Rectal smooth muscle tissue (tissue), 1 donor: ENCODE data around the gene ADAMTS14.
"Not testable (repeated sequence)": the region's sequence is repeated elsewhere in the genome, so short reads cannot be mapped to it uniquely, and the experiment has no call there.

Experiments
- H3K27ac ChIP-seq: one replicate; pipeline ENCODE4 v1.7.0; 2013; ENCODE audit warnings: low read depth, low read length, inconsistent platforms
- H3K27me3 ChIP-seq: one replicate; pipeline ENCODE4 v1.7.0; 2013; ENCODE audit warnings: low read length; ENCODE audit not compliant: control insufficient read depth, insufficient read depth
- H3K36me3 ChIP-seq: one replicate; pipeline ENCODE4 v1.7.0; 2013; ENCODE audit warnings: low read length; ENCODE audit not compliant: control insufficient read depth, insufficient read depth
- H3K4me1 ChIP-seq: one replicate; pipeline ENCODE4 v1.7.0; 2013; ENCODE audit warnings: low read length; ENCODE audit not compliant: control insufficient read depth, insufficient read depth
- H3K4me3 ChIP-seq: one replicate; pipeline ENCODE4 v1.7.0; 2013; ENCODE audit warnings: low read length
- H3K9ac ChIP-seq: one replicate; pipeline ENCODE4 v1.7.0; 2013; ENCODE audit warnings: low read length

Gene ADAMTS14

DNA sequence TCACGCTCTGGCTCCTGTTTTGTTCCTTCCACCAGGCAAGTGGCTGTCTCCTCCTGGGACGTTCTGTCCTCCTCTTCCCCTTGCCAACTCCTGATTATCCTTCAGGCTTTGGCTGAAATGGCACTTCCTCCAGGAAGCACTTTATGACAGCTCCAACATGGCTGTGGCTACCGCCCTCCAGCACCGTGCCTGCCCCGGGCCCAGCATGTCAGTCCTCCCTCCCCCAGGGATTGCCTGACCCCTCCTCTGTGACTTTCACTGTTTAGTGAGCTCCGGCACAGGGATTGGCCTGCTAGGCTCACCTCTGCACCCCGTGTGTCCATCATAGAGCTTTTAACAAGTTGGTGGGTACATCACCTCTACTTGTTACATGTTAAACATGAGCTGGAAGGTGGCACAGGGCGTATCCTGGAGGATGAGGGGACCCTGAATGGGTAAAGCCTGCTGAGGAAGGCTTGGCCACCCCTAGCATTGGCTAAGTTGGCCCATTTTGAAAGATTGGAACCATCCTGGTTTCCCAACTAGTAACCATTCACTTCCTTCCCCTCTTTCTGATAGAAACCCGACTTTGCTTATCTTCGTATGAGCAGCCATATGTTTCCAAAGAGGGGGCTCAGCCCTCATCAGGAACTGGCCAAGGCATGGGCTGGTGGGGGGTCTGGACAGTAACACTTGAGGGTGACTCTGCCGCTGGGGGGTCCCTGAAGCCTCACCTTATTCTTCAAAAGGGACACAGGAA, 10.5 kb upstream of the ADAMTS14 start:
- Histone ChIP-seq H3K36me3 (no peaks in the 10 kb centered on the region), H3K27me3 (no peaks in the 10 kb centered on the region), H3K4me1 (no peaks in the 10 kb centered on the region), H3K27ac (no peak overlapping the region), H3K9ac (no peak overlapping the region), H3K4me3 (no peak overlapping the region)

DNA sequence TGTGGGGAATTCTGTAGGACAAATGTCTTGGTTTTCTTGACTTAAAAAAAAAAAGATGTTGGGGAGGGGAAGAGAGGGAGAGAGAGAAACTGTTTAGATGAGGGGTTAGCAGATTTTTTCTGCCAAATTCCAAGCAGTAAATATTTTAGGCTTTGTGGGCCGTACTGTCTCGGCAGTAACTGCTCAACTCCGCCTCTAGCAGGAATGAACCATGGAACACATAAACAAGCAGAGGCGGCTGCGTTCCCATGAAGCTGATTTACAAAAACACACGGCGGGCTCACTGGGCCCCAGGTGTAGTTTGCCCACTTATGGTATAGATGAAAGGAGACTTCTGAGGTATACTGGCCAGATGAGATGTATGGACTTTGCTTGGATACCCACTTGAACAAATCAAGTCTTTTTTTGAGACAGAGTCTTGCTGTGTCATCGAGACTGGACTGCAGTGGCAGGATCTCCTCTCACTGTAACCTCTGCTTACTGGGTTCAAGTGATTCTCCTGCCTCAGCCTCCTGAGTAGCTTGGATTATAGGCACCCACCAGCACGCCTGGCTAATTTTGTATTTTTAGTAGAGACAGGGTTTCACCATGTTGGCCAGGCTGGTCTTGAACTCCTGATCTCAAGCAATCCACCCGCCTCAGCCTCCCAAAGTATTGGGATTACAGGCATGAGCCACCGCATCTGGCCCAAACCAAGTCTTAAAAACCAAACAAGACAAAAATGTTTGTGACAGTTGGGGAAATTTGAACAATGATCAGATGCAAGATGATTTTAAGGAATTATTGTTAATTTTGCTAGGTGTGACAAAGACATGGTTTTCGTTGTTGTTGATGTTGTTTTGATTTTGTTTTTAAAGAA, 9.7 kb upstream of the ADAMTS14 start:
- Histone ChIP-seq H3K4me3 (no peak overlapping the region), H3K9ac (no peak overlapping the region), H3K36me3 (no peaks in the 10 kb centered on the region), H3K4me1 (no peaks in the 10 kb centered on the region), H3K27ac (no peak overlapping the region), H3K27me3 (no peaks in the 10 kb centered on the region)

DNA sequence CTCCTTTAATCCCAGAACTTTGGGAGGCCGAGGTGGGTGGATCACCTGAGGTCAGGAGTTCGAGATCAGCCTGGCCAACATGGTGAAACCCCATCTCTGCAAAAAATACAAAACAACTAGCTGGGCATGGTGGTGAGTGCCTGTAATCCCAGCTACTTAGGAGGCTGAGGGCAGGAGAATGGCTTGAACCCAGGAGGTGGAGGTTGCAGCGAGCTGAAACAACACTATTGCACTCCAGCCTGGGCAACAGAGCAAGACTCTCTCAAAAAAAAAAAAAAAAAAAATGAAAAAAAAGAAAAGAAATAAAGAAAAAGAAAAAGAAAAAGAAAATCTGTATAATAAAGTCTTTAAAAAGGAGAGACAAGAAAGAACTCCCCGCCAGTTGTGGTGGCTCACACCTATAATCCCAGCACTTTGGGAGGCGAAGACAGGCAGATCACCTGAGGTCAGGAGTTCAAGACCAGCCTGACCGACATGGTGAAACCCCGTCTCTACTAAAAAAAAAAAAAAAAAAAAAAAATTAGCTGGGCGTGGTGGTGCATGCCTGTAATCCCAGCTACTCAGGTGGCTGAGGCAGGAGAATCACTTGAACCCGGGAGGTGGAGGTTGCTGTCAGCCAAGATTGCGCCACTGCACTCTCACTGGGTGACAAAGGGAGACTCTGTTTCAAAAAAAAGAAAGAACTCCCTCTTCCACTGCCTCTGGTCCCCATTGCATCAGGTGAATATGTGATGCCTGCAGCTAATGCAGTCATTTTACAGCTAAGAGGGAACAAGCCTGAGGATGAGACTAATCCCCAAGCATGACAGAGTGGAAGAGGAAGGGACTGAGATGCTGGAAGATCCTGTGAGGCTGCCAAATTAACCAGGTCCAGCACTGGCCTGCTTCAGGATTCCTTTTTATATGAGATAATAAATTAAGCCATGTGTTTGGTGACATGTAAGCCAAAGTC, 8.6 kb upstream of the ADAMTS14 start:
- H3K27me3 ChIP-seq, H3K27ac ChIP-seq, H3K4me3 ChIP-seq: not testable (repeated sequence)

DNA sequence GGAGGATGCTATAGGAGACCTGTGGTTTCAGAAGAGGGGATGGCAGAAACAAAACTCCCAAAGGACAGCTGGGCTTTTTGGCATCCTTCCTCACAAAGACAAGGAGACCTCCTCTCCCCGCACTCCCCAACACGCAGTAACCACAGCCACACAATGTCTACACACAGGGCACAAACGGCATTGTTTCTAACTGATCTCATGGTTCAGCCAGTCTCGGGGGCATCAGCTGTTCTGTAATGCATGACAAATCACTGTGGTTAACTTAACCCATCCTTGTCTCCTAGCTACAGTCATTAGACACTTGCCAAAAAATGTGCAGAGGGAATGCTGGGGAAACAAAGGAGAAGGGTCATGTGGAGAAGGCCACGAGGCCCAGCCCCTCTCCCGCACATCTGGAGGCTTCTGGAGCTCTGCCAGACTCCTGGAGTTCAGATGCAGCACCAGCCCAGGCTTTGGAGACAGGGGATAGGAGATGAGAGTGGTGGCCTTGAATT, 7.6 kb upstream of the ADAMTS14 start:
- Histone ChIP-seq H3K9ac (peak overlapping the region; percentile 22), H3K27ac (no peak overlapping the region), H3K27me3 (no peaks in the 10 kb centered on the region)

More for the DNA sequence above, 8.6 kb upstream of the ADAMTS14 start:
- H3K36me3 ChIP-seq, H3K9ac ChIP-seq, H3K4me1 ChIP-seq: not testable (repeated sequence)

DNA sequence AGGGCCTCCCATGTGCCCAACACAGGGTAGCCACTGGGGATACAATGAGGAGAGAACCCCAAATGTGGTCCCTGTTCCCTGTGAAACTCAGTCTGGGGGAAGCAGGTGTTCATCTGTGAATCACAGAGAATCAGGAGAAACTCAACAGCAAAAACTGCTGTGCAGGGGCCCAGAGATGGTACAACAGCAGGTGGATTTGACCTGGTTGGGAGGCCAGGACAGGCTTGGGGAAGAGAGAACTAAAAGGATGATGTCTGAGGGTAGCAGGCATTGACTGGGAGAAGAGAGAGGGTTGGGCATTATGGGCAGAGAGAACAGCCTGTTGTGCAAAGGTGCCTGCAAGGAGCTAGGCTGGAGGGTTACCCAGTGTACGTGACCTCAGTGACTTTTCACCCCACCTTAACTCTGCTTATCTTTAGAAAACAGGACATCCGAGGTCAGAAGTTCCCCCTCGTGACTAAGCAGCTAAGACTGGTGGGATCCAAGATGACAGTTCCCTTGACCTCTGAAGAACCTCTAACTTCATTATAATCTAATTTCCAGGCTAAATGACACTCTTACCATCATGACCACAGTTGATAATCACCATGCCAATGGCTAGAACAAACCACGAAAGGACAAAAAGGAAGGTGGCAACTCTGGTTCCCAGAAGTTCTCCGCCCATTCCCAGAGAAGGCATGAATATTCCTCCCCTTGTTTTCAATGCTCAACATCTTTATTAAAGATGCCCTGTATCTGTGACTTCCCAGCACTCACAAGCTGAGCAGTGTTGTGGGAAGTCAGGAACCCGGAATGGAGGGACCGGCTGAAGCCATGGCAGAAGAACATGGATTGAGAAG, 5.1 kb upstream of the ADAMTS14 start:
- Histone ChIP-seq H3K27ac (no peak overlapping the region), H3K4me3 (no peak overlapping the region), H3K36me3 (no peaks in the 10 kb centered on the region)

More for the DNA sequence above, 7.6 kb upstream of the ADAMTS14 start:
- H3K36me3 ChIP-seq: no peaks in the 10 kb centered on the region
- no peak overlapping the region for H3K4me3 ChIP-seq
- no peaks in the 10 kb centered on the region for H3K4me1 ChIP-seq

DNA sequence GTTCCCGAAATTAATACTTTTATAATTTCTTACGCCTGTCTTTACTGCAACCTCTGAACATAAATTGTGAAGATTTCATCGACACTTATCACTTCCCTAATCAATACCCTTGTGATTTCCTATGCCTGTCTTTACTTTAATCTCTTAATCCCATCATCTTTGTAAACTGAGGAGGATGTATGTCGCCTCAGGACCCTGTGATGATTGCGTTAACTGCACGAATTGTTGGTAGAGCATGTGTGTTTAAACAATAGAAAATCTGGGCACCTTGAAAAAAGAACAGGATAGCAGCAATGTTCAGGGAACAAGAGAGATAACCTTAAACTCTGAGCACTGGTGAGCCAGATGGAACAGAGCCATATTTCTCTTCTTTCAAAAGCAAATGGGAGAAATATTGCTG, 4.5 kb upstream of the ADAMTS14 start:
- not testable (repeated sequence) for H3K4me3 ChIP-seq, H3K4me1 ChIP-seq, H3K27me3 ChIP-seq, H3K36me3 ChIP-seq, H3K9ac ChIP-seq, H3K27ac ChIP-seq

More for the DNA sequence above, 5.1 kb upstream of the ADAMTS14 start:
- no peaks in the 10 kb centered on the region for H3K4me1 ChIP-seq
- H3K9ac ChIP-seq: no peak overlapping the region
- no peaks in the 10 kb centered on the region for H3K27me3 ChIP-seq

DNA sequence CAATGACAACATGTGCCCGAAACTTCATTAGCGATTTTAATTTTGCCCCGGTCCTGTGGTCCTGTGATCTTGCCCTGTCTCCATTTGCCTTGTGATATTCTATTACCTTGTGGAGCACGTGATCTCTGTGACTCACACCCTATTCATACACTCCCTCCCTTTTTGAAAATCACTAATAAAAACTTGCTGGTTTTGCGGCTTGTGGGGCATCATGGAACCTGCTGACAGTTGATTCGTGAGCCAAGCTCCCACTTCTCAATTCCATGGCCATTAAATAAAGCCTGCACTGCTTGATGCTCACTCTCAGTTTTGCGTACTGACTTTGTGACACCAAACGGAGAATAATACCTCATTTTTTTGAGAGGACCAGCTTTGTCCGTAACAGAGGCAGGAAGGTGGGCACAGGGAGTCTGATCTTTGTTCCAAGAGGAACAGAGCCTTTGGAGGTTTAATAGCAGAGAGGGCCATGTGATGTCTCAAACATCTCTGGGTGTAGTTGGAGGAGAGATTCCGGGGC, 3.8 kb upstream of the ADAMTS14 start:
- Histone ChIP-seq H3K4me1 (no peaks in the 10 kb centered on the region), H3K27me3 (peaks cover 2% of the 10 kb centered on the region), H3K4me3 (no peak overlapping the region), H3K9ac (no peak overlapping the region), H3K36me3 (no peaks in the 10 kb centered on the region), H3K27ac (no peak overlapping the region)

DNA sequence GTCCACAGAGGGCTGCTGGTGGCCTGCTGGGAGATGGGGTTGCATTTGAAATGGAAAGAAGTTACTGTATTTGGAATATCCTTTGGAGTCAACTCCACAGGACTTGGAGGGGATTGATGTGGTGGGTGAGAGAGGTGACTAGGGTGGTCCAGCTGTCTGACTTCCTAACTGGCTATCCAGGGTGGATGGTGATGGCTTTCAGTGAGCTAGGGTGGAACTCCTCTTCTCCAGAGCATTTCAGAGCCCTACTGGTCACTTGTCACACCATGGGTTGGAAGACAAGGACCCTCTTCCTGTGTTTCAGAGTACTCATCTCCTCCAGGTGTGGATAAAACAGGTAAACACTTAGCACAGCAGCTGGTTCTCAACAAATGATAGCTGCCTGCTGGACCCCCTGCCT, 3.3 kb upstream of the ADAMTS14 start:
- Histone ChIP-seq H3K9ac (no peak overlapping the region), H3K4me1 (no peaks in the 10 kb centered on the region), H3K27me3 (peaks cover 2% of the 10 kb centered on the region), H3K36me3 (no peaks in the 10 kb centered on the region), H3K4me3 (no peak overlapping the region), H3K27ac (no peak overlapping the region)

DNA sequence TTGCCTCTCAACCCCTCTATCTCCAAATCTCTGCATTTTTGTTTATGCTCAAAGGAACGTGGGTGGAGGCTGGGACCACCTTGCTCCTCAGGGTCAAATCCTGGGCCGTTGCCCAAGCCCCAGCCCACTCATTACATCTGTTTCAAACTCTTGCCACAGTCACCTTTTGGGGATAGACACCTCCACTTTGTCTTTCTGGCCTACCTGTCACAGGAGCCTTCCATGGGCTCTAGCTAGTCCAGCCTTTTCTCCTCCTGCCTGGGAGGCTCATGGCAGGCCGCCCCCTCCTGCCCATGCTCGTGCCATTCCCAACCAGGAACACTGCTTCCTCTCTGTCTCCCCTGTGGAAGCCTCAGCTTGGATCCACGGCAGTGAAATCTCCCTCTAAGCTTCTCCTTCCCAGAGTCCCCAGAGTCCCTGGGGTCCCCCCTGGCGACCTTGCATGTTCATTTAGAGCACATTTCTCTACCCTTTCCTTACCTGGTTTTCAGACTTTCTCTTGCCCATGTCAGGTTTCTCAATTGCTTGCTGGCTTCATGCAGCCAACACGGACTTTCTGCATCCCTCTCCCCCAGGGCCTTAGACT, 2.5 kb upstream of the ADAMTS14 start:
- H3K27ac ChIP-seq: no peak overlapping the region
- no peak overlapping the region for H3K9ac ChIP-seq
- H3K36me3 ChIP-seq: no peaks in the 10 kb centered on the region
- H3K4me3 ChIP-seq: no peak overlapping the region
- H3K4me1 ChIP-seq: no peaks in the 10 kb centered on the region
- peaks cover 2% of the 10 kb centered on the region for H3K27me3 ChIP-seq

DNA sequence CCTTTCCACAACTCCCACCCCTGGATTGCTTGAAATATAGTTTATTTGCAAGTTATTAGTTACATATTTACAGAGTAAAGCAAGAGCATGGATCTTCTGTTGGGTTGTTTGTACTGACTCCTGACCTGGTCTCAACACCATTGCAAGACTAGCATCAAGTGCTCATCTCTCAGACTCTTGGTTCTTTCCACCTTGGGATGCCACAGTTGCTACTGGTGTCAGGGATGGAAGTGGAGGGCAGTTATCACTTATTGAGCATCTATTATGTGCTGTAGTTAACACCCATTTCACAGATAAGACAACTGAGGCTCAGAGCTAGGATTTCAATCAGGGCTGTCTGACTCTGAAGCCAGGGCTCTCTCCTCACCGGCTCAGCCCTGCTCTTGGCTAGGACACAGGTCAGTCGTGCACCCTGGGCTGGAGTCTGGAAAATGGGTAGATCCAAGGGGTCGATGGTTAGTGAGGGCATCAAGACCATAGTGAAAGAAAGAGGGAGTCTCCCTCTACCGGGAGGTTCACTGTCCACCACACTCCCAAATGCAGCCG, 614 bp upstream of the ADAMTS14 start:
- H3K36me3 ChIP-seq: no peaks in the 10 kb centered on the region
- H3K4me1 ChIP-seq: no peaks in the 10 kb centered on the region
- H3K4me3 ChIP-seq: peak overlapping the region; percentile 48
- H3K9ac ChIP-seq: no peak overlapping the region
- peaks cover 2% of the 10 kb centered on the region for H3K27me3 ChIP-seq
- H3K27ac ChIP-seq: no peak overlapping the region
